ENCODE measurements around the gene CLIP2.
"Not testable (repeated sequence)": the region's sequence is repeated elsewhere in the genome, so short reads cannot be mapped to it uniquely, and the experiment has no call there.

CLIP2 gene

GRCh38 chr7:74351836-74352235, 62.6 kb downstream of the CLIP2 start:
- H3K9me3 ChIP-seq (ENCODE audit: insufficient read depth, low read length, severe bottlenecking), result peaks cover 3% of the 10 kb centered on the region
- no peaks in the 10 kb centered on the region for H3K4me1 ChIP-seq (ENCODE audit: insufficient read depth, low read length)
- H4K20me1 ChIP-seq (ENCODE audit: insufficient read depth, low read length), result no peaks in the 10 kb centered on the region
- H3K27me3 ChIP-seq (ENCODE audit: insufficient read depth, low read length, poor library complexity), result no peaks in the 10 kb centered on the region
- H3K27ac ChIP-seq (ENCODE audit: low read length), result no peak overlapping the region
- DNase-seq (no peak), ATAC-seq (ENCODE audit: insufficient read depth, low read depth) (no peak)
- H3K4me2 ChIP-seq (ENCODE audit: insufficient read depth, low read length), result no peak overlapping the region
- H3K4me3 ChIP-seq (ENCODE audit: low read depth in 1 of 2, low read length in 2 of 2), result no peak overlapping the region
- H3K79me2 ChIP-seq (ENCODE audit: insufficient read depth, low read length), result no peaks in the 10 kb centered on the region
- peaks cover 21% of the 10 kb centered on the region for H3K36me3 ChIP-seq (ENCODE audit: insufficient read depth, low read length)
- TF ChIP-seq EZH2 (IDR thresholded peaks at IDR 0.05; ENCODE audit: borderline replicate concordance, low read depth, low read length, severe bottlenecking) (no peak), CTCF (IDR thresholded peaks at IDR 0.05; ENCODE audit: borderline replicate concordance, extremely low read depth, low read length, poor library complexity, severe bottlenecking) (no peak)
- H3K9ac ChIP-seq (ENCODE audit: low read depth, low read length), result no peak overlapping the region
- H2AFZ ChIP-seq (ENCODE audit: low read depth, low read length), result no peak overlapping the region

GRCh38 chr7:74352551-74353138, 63.4 kb downstream of the CLIP2 start:
- not testable (repeated sequence) for H2AFZ ChIP-seq (ENCODE audit: low read depth, low read length); H3K9ac ChIP-seq (ENCODE audit: low read depth, low read length); H4K20me1 ChIP-seq (ENCODE audit: insufficient read depth, low read length); H3K79me2 ChIP-seq (ENCODE audit: insufficient read depth, low read length); H3K4me1 ChIP-seq (ENCODE audit: insufficient read depth, low read length); H3K4me2 ChIP-seq (ENCODE audit: insufficient read depth, low read length); H3K27ac ChIP-seq (ENCODE audit: low read length); ATAC-seq (ENCODE audit: insufficient read depth, low read depth); DNase-seq; H3K27me3 ChIP-seq (ENCODE audit: insufficient read depth, low read length, poor library complexity); H3K4me3 ChIP-seq (ENCODE audit: low read depth in 1 of 2, low read length in 2 of 2); H3K9me3 ChIP-seq (ENCODE audit: insufficient read depth, low read length, severe bottlenecking)
- peaks cover 25% of the 10 kb centered on the region for H3K36me3 ChIP-seq (ENCODE audit: insufficient read depth, low read length)

GRCh38 chr7:74354009-74354408, 64.8 kb downstream of the CLIP2 start:
- Histone ChIP-seq H4K20me1 (ENCODE audit: insufficient read depth, low read length) (no peaks in the 10 kb centered on the region), H3K27me3 (ENCODE audit: insufficient read depth, low read length, poor library complexity) (no peaks in the 10 kb centered on the region), H2AFZ (ENCODE audit: low read depth, low read length) (no peak overlapping the region), H3K9me3 (ENCODE audit: insufficient read depth, low read length, severe bottlenecking) (peaks cover 3% of the 10 kb centered on the region), H3K4me3 (ENCODE audit: low read depth in 1 of 2, low read length in 2 of 2) (no peak overlapping the region), H3K79me2 (ENCODE audit: insufficient read depth, low read length) (no peaks in the 10 kb centered on the region), H3K27ac (ENCODE audit: low read length) (no peak overlapping the region), H3K9ac (ENCODE audit: low read depth, low read length) (no peak overlapping the region), H3K4me2 (ENCODE audit: insufficient read depth, low read length) (no peak overlapping the region), H3K4me1 (ENCODE audit: insufficient read depth, low read length) (no peaks in the 10 kb centered on the region), H3K36me3 (ENCODE audit: insufficient read depth, low read length) (peaks cover 25% of the 10 kb centered on the region)
- no peak for DNase-seq
- TF ChIP-seq EZH2 (IDR thresholded peaks at IDR 0.05; ENCODE audit: borderline replicate concordance, low read depth, low read length, severe bottlenecking) (no peak), CTCF (IDR thresholded peaks at IDR 0.05; ENCODE audit: borderline replicate concordance, extremely low read depth, low read length, poor library complexity, severe bottlenecking) (no peak)
- ATAC-seq (ENCODE audit: insufficient read depth, low read depth), result no peak

- TF ChIP-seq CTCF (IDR thresholded peaks at IDR 0.05; ENCODE audit: borderline replicate concordance, extremely low read depth, low read length, poor library complexity, severe bottlenecking) (no peak), EZH2 (IDR thresholded peaks at IDR 0.05; ENCODE audit: borderline replicate concordance, low read depth, low read length, severe bottlenecking) (no peak)
- DNase-seq (no peak), ATAC-seq (ENCODE audit: insufficient read depth, low read depth) (no peak)
- no peak overlapping the region for H3K4me2 ChIP-seq (ENCODE audit: insufficient read depth, low read length)
- no peaks in the 10 kb centered on the region for H4K20me1 ChIP-seq (ENCODE audit: insufficient read depth, low read length)
- no peaks in the 10 kb centered on the region for H3K27me3 ChIP-seq (ENCODE audit: insufficient read depth, low read length, poor library complexity)
- peaks cover 3% of the 10 kb centered on the region for H3K9me3 ChIP-seq (ENCODE audit: insufficient read depth, low read length, severe bottlenecking)
- H3K4me1 ChIP-seq (ENCODE audit: insufficient read depth, low read length), result no peaks in the 10 kb centered on the region
- H3K27ac ChIP-seq (ENCODE audit: low read length), result no peak overlapping the region
- H3K79me2 ChIP-seq (ENCODE audit: insufficient read depth, low read length), result no peaks in the 10 kb centered on the region
- peaks cover 28% of the 10 kb centered on the region for H3K36me3 ChIP-seq (ENCODE audit: insufficient read depth, low read length)
- no peak overlapping the region for H3K9ac ChIP-seq (ENCODE audit: low read depth, low read length)
- H2AFZ ChIP-seq (ENCODE audit: low read depth, low read length), result no peak overlapping the region
- H3K4me3 ChIP-seq (ENCODE audit: low read depth in 1 of 2, low read length in 2 of 2), result no peak overlapping the region
Observed at GRCh38 chr7:74355091-74355490, 65.9 kb downstream of the CLIP2 start.
